Stomach smooth muscle (tissue), 2 donors: ENCODE data around the gene PURB.

Source experiments
- H3K27ac ChIP-seq: one replicate; pipeline ENCODE4 v1.7.0; 2013; ENCODE audit warnings: mild to moderate bottlenecking, low read length, inconsistent platforms
- H3K27me3 ChIP-seq, 2 donors: one replicate each; pipeline ENCODE4 v1.7.0; 2013; ENCODE audit warnings: low read length in 2 of 2; ENCODE audit not compliant: insufficient read depth in 2 of 2, control insufficient read depth in 1 of 2
- H3K36me3 ChIP-seq, 2 donors: one replicate each; pipeline ENCODE4 v1.7.0; 2013; ENCODE audit warnings: low read length in 2 of 2; ENCODE audit not compliant: control insufficient read depth in 2 of 2, insufficient read depth in 2 of 2
- H3K4me1 ChIP-seq: one replicate; pipeline ENCODE4 v1.7.0; 2013; ENCODE audit warnings: low read length; ENCODE audit not compliant: control insufficient read depth, insufficient read depth
- H3K4me3 ChIP-seq, 2 donors: one replicate each; pipeline ENCODE4 v1.7.0; 2013; ENCODE audit warnings: low read length in 2 of 2
- H3K9ac ChIP-seq, 2 donors: one replicate each; pipeline ENCODE4 v1.7.0; 2013; ENCODE audit warnings: low read length in 2 of 2, mild to moderate bottlenecking in 1 of 2
- H3K9me3 ChIP-seq, 2 donors: one replicate each; pipeline ENCODE4 v1.7.0; 2013; ENCODE audit warnings: low read length in 2 of 2; ENCODE audit not compliant: control insufficient read depth in 2 of 2
- donor health status: healthy.
- donor health status: Pancreatic carcinoma.

The PURB gene

DNA sequence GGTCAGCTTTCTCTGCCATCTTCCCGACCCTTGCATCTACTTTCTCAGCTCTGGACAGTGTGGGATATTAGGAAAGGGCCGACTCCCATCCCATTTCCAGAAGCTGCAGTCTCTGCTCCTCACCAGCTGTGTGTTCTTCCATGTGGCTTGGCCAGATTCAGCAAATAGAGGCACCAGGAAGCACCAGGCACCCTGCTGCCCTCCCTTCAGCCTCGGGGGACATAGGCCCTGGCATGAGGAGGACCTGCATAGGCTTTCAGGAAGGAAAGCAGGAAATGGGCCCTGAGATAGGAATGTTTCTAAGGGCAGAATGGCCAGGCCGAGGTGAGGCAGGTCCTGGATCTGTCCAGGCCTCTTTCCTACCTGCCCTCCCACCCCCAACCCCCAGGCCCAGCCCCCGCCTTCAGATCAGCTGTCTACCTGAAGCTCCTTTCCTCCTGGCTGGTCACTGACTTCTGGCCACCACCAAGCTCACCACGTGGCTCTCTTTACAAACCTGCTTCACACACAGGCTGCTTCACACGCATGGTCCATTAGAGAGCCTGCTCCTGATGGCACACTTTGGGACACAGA lies 27.5 kb upstream of the PURB start:
- H3K27ac ChIP-seq, result no peak overlapping the region
- H3K9me3 ChIP-seq, result no peaks in the 10 kb centered on the region
- no peak overlapping the region for H3K9ac ChIP-seq

DNA sequence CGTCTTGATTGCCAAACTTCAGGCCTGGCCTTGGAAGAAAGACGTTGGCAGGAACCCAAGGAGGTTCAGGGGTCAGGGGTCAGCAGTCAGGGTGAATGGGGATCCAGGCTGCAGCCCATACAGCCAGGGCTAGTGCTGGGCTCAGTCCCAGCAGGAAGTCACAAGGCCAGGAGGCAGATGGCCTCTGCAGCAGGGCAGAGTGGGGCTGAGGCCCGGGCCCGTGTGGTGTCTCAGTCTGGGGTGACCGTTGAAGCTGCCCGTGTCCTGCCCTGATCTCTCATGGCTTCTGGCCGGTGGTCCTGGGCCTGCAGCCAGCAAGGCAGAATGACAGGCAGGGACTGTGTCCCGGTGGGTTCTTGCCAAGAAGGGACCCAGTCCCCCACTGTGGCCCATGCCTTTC lies 26.6 kb upstream of the PURB start:
- Histone ChIP-seq H3K4me3 (no peak overlapping the region), H3K27me3 (no peaks in the 10 kb centered on the region), H3K36me3 (no peaks in the 10 kb centered on the region), H3K9ac (no peak overlapping the region), H3K9me3 (no peaks in the 10 kb centered on the region), H3K27ac (no peak overlapping the region), H3K4me1 (no peaks in the 10 kb centered on the region)

More for the DNA sequence above, 27.5 kb upstream of the PURB start:
- Histone ChIP-seq H3K27me3 (no peaks in the 10 kb centered on the region), H3K36me3 (no peaks in the 10 kb centered on the region), H3K4me1 (no peaks in the 10 kb centered on the region), H3K4me3 (no peak overlapping the region)

DNA sequence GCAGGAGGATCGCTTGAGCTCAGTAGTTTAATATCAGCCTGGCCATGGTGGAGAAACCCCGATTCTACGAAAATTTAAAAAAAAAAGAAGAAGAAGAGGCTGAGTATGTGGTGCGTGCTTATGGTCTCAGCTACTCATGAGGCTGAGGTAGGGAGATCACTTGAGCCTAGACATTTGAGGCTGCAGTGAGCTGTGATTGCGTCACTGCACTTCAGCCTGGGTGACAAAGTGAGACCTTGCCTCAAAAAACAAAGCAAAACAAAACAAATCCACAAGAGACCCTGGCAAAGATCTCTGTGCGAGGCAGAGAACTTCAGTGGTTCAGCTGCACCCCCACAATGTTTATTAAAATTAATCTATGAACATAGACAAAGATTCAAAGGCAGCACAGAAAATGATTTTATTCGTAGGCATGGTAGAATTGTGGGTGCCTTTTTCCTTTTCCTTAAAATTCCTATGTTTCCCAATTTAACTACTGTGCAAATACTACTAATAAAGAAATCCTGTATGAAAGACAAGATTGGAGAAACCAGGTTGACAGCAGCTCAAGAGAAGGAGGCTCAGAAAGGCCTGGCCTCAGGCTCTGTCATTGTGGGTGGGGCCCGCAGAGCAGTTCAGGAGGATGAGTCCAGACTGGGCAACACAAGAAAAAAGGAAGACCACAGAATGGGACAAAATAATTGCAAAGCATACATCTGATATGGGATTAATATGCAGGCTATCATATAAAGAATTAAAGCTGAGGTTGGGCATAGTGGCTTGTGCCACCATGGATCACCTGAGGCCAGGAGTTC lies 24.5 kb upstream of the PURB start:
- H3K9me3 ChIP-seq, result no peaks in the 10 kb centered on the region
- H3K27me3 ChIP-seq, result no peaks in the 10 kb centered on the region
- no peaks in the 10 kb centered on the region for H3K36me3 ChIP-seq
- H3K4me3 ChIP-seq, result no peak overlapping the region
- H3K27ac ChIP-seq, result no peak overlapping the region
- no peaks in the 10 kb centered on the region for H3K4me1 ChIP-seq
- H3K9ac ChIP-seq, result no peak overlapping the region

DNA sequence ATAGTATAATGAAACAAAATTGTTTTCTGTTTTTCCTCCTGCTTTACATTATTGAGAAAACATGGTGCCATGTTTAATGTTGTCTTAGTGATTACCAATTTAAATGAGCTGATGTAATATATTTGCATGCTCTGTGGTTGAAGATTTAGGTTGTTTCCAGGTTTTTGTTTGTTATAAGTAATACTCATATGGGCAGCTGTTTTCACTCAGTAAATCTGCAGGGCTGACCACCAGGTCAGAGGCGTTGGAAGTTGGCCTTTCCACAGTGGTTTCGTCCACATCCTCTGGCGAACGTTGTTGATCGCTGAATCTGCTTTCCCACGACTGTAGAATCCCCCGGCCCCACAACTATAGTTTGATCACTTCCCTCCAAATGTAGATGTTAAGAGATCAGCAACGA lies 21.6 kb upstream of the PURB start:
- no peaks in the 10 kb centered on the region for H3K4me1 ChIP-seq
- H3K9ac ChIP-seq, result no peak overlapping the region
- no peaks in the 10 kb centered on the region for H3K27me3 ChIP-seq
- H3K27ac ChIP-seq, result no peak overlapping the region
- H3K36me3 ChIP-seq, result no peaks in the 10 kb centered on the region
- no peak overlapping the region for H3K4me3 ChIP-seq
- no peaks in the 10 kb centered on the region for H3K9me3 ChIP-seq

DNA sequence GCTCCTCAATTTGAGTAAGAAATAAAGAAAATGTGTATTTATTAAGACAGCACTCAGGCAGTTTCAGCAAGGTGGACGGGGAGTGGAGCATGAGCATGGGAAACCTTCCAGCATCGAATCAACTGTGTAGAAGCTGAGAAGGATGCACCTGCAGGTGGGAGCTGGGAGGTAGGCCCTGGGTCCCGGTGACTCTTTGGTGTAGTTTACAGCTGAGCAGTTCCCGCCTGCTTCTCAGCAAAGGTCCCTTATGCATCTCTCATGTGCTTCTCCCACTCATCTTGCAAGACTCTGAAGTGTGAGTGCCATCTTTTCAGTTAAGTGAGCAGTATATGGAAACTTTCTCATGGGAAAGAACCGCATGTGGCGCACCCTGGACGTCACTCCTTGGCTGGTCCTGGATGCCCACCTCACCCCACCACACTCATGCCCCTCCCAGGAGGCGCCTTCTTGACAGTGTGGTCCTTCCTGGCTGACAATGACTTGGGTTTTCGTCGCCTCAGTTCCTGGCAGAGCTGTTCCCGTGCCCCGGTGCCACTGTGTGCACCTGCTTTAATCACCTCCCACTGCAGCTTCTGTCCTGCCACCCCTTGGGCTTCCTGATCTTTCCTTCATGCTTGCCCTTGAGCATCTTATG lies 19.8 kb upstream of the PURB start:
- Histone ChIP-seq H3K36me3 (no peaks in the 10 kb centered on the region), H3K9me3 (no peaks in the 10 kb centered on the region), H3K27ac (no peak overlapping the region), H3K4me1 (no peaks in the 10 kb centered on the region), H3K4me3 (no peak overlapping the region), H3K9ac (no peak overlapping the region), H3K27me3 (no peaks in the 10 kb centered on the region)

DNA sequence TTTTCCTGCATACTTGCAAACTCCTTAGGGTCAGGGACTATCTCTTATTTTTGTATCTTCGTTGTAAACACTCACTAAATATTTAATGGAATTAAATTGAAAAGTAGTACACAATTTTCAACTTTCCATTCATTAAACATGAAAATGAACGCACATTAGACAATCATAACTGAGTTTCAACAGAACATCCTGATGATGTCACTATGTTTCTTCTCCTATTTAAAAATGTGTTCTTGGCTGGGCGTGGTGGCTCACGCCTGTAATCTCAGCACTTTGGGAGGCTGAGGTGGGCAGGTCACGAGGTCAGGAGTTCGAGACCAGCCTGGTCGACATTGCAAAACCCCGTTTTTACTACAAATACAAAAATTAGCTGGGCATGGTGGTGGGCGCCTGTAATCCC lies 14.1 kb upstream of the PURB start:
- no peak overlapping the region for H3K27ac ChIP-seq
- no peaks in the 10 kb centered on the region for H3K9me3 ChIP-seq
- no peak overlapping the region for H3K9ac ChIP-seq
- H3K27me3 ChIP-seq, result no peaks in the 10 kb centered on the region
- no peaks in the 10 kb centered on the region for H3K4me1 ChIP-seq
- no peak overlapping the region for H3K4me3 ChIP-seq
- H3K36me3 ChIP-seq, result no peaks in the 10 kb centered on the region

DNA sequence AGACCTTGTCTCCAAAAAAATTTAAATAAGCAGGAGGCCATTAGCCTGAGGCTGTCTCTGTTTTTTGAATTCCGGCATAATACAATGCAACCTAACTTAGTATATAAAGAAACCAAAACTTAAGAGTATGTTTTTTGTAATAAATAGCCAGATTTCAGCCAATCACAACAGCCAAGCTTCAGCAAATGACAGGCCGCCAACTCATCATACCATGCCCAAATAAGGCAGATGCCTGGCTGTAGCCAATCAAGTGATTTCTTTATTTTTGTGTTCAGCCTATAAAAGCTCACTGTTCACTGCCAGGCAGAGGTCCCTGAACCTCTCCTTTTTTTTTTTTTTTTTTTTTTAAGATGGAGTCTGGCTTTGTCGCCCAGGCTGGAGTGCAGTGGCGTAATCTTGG lies 12.7 kb upstream of the PURB start:
- Histone ChIP-seq H3K4me1 (no peaks in the 10 kb centered on the region), H3K36me3 (no peaks in the 10 kb centered on the region), H3K27ac (no peak overlapping the region), H3K4me3 (no peak overlapping the region), H3K9me3 (no peaks in the 10 kb centered on the region), H3K27me3 (no peaks in the 10 kb centered on the region), H3K9ac (no peak overlapping the region)

DNA sequence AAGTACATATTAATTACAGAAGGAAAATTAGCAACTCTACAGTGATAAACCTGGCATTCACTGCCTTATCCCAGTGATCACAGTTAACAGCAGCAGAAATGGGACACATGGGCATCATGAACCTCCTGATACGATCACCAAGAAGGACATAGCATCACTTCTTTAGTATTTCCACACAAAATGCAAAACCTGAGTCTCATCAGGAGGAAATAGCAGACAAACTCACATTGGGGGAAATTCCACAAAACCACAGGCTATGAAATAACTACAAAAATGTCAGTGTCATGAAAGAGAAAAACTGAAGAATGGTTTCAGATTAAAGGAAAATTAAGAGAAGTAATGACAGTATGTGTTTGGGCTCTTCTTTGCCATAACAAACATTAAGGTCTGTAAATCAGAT lies 12.0 kb upstream of the PURB start:
- Histone ChIP-seq H3K9me3 (no peaks in the 10 kb centered on the region), H3K4me1 (no peaks in the 10 kb centered on the region), H3K4me3 (no peak overlapping the region), H3K36me3 (no peaks in the 10 kb centered on the region), H3K9ac (no peak overlapping the region), H3K27ac (no peak overlapping the region), H3K27me3 (no peaks in the 10 kb centered on the region)

DNA sequence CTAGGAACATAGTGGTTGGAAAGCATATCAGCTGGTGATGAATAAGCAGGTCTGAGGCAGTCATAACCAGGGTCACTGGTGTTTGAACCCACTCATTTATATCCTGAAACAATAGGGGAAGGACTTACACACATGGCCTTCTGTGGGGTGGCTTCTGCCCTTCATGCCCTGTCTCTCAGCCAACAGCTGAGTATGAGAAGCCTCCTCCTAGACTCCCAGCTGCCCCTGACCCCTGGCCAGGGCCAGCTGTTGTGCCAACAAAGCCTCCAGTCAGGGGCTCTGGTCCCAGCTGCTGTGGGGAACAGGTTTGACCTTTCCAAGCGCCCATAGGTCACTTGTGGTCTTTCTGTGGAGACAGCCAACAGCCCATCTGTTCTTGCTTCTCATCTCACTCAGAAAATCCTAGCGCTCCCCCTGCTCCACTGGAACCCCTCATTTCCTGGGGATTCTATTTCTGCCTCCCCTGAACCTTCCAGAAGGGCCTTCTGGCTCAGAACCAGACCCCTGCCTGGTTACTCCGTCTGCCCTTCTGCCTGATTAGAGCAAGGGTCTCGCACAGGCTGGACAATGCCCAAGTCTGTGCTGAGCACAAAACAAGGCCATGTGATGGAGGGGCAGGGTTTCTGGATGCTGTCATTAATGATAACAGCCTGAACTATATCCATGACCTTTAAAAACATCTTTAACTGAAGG lies 9.7 kb upstream of the PURB start:
- Histone ChIP-seq H3K4me1 (no peaks in the 10 kb centered on the region), H3K9ac (no peak overlapping the region), H3K27me3 (no peaks in the 10 kb centered on the region), H3K36me3 (no peaks in the 10 kb centered on the region), H3K4me3 (no peak overlapping the region), H3K27ac (no peak overlapping the region), H3K9me3 (no peaks in the 10 kb centered on the region)

DNA sequence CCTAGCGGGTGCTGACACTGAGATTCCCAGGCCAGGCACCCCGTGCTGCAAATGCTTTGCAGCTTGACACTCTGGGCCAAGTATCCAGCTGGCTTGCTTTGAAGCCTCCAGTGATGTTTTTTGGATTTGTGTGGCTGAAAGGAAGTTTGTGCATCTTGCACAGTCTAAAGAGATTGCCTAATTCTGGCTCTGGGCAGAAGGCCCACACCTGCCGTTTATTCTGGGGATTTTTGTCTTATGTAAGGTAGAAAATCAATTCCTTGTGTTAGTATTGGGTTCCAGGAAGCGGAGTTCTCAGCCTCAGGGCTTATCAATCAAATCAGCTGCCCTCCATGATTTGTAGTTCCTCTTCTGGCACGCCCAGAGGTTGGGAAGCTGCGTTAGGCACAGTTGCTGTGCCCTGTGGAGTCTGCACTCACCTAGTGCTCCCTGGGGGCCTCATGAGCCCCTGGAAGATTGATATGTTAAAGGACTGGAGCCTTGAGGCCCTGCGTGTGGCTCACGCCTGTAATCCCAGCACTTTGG lies 8.4 kb upstream of the PURB start:
- Histone ChIP-seq H3K9me3 (no peaks in the 10 kb centered on the region), H3K9ac (no peak overlapping the region), H3K27ac (no peak overlapping the region), H3K4me3 (no peak overlapping the region), H3K4me1 (no peaks in the 10 kb centered on the region), H3K27me3 (no peaks in the 10 kb centered on the region), H3K36me3 (no peaks in the 10 kb centered on the region)
